GM18517 (cell line): ENCODE measurements around the gene USP46.

Experiments
- ATAC-seq: cut with Tn5 transposase; IDR thresholded peaks from one replicate; pipeline ENCODE4 v1.9.1; 2021; ENCODE audit warnings: mild to moderate bottlenecking, moderate library complexity; ENCODE audit not compliant: unreplicated experiment

The USP46 gene

DNA sequence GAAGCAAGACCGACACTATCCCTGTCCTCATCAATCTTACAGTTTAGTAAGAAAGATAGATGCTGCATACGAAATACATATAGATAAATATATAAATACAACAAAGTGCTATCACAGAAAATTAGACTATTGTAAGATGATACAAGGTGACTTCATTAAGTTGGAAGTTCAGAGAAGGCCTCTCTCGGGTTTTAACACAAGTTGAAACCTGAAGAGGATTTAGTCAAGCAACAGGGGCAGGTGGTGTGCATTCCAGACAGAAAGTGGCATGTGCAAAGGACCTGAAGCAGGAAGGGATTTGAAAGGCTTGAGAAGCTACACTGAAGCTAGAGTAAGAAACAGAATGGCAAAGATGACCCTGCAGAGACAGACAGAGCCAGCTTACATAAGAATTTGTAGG, 36.5 kb downstream of the USP46 start:
- ATAC-seq, result no peak

- ATAC-seq, result no peak
Measured at GRCh38 chr4:52621567-52621966, 37.5 kb downstream of the USP46 start.

DNA sequence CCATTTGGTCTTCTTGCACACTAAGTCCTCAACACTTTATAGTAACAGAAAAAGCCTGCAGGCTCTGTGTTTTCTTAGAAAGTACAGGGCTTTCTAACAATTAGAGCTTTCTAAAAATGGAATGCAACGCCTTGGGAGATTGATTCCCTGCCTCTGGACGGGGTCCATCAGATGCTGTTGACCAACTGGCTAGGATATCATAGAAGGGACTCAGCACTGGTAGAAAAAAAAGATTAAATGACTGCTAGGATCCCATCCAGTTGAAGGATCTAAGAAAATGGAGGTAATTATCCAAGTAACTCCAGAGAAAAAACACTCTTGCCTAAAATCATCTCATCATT, 39.5 kb downstream of the USP46 start:
- ATAC-seq, result no peak

- ATAC-seq, result no peak
Measured at GRCh38 chr4:52618795-52619590, 40.1 kb downstream of the USP46 start.

GRCh38 chr4:52617336-52618020, 41.6 kb downstream of the USP46 start:
- no peak for ATAC-seq

GRCh38 chr4:52614241-52614640, 44.9 kb downstream of the USP46 start:
- no peak for ATAC-seq

DNA sequence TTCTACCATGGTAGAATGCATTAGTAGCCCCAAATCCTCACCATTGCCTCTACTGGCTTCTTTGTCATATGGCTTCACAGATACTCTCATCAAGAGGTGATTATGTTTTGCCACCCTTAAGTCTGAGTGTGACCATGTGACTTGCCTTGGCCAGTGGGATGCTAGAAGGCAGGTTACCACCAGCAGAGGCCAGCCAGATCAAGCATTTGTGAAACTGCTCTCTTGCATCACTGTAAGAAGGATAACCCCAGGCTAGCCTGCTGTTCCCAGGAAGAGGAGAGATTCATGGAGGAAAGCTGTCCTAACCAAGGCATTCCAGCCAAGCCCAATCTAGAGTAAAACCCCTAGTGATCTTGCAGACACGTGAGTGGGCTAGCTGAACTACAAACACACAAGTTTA, 46.8 kb downstream of the USP46 start:
- ATAC-seq, result no peak

GRCh38 chr4:52611030-52611555, 48.0 kb downstream of the USP46 start:
- ATAC-seq, result no peak

DNA sequence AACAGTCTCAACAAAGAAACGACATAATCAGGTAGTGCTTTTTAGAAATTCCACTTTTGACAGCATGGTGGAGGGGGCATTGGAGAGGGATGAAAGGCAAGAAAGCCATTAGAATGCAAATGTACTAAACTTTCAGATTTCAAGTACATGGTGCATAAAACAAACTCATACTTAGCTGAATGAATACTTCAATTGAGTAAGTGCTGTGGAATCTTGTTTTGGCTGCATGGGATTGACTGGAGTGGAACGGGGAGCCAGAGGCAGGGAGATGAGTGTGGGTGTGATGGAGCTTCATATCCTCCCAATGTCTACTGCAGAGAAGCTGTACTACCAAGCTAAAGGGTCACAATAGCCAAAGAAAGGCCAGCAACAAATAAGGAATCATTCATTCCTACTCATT, 52.4 kb downstream of the USP46 start:
- no peak for ATAC-seq

- no peak for ATAC-seq
Measured at GRCh38 chr4:52606040-52606439, 53.1 kb downstream of the USP46 start.

DNA sequence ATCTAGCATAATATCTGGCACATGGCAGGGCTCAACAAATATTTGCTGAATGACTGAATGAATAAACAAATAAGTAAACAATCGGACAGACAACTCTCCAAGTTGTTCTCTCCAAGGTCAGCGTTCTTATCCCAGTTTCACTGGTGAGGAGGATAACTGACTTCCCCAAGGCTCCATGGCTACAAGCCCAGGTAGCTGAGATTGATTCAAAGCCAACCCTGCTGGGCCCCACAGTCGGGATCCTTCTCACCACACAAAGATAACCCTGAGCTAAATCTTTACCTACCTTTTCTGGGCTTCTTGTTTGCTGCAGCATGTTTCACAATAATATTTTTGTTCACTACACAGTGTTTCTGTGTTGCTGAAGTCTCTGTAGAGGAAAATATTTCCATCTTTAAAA, 54.9 kb downstream of the USP46 start:
- ATAC-seq, result no peak

DNA sequence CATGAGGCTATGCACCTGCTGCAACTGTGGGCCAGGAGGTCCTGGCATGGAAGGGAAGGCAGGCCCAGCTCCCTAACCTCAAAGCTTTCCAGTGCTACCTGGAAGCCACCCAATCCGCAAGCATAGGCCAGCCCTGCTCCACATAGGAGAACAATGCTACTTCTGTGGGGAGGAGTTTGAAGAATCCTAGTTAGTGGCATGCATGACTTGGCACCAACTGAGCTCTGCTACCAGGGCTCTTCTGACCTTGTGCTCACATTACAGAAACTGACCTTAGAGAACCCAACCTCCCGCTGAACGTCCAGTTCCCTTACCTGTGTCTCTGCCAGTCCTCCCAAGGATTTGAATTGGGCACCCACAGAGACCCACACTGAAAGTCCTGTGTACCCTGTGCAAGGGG, 58.8 kb downstream of the USP46 start:
- no peak for ATAC-seq

DNA sequence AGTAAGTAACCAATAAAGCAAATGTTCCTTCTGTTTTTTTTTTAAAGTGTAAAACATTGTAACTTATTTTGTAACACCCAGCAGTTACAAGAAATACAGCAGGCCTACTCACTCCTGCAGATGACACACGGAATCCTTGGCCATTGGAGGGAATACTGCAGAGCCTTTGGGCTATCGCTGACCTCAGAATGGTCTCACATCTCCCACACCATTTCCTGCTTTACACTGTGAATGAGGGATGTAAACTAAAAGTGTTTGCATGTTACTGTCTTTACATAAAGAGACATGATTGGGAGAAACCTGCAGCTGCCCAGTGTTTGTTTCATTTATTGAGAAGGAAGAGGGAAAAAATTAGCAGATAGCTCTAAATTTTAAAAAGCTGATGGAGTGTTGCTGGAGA, 64.1 kb downstream of the USP46 start:
- ATAC-seq, result no peak

GRCh38 chr4:52592287-52592686, 66.8 kb downstream of the USP46 start:
- ATAC-seq, result no peak

GRCh38 chr4:52588771-52589591, 70.1 kb downstream of the USP46 start:
- no peak for ATAC-seq

- no peak for ATAC-seq
Measured at GRCh38 chr4:52588097-52588496, 71.0 kb downstream of the USP46 start.

DNA sequence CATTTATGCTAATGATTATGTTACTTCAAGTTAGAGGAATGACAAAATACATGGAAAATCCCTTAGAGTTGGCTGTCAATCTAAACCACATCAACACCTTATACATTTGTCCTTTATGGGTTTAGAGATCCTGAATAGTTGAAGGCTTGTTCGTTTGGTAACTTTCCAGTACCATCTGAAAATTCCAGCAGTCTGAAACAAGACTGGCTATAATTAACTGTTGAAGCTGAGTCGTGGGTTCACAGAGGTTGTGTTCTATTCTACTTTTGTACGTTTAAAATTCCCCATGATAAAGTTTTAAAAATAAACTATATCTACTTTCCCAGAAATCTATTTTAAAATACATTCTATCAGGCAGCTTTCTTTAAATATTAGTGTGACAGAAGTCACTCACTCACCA, 73.0 kb downstream of the USP46 start:
- ATAC-seq, result no peak

GRCh38 chr4:52585379-52585778, 73.7 kb downstream of the USP46 start:
- ATAC-seq, result no peak

- ATAC-seq, result no peak
Measured at GRCh38 chr4:52579602-52580272, 79.4 kb downstream of the USP46 start.

DNA sequence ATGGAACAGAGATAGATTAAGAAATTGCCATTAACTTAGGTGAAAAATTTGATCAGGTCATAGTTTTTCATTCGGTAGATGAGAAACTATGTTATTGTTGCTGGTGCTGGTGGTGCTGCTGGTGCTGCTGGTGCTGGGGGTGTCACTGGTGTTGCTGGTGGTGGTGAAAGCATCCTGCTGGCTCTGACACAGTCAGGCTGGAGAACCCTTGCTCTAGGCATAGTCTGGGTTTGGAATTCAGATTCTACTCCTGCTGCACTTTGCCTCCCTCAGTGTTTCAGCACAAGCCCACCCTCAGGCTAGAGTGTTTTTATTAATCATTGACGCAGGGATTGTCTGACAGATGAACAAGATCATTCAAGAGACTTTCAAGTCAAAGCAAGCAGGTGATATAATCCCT, 80.2 kb downstream of the USP46 start:
- no peak for ATAC-seq

- ATAC-seq, result no peak
Measured at GRCh38 chr4:52577624-52577962, 81.5 kb downstream of the USP46 start.
